Testis (tissue), 2 donors: ENCODE measurements around the gene TOM1L2.

Experiments used
- CTCF ChIP-seq, 3 experiments: fragments of 450-650 bp in 2 of 3; fragments of 200-600 bp in 1 of 3; sonication (generic) in 1 of 3; IDR thresholded peaks; one replicate each; pipeline ENCODE4 v1.5.1; 2016 to 2019; ENCODE audit warnings: antibody characterized with exemption in 3 of 3, mild to moderate bottlenecking in 2 of 3, moderate library complexity in 1 of 3
- POLR2A ChIP-seq: fragments of 450-650 bp; IDR thresholded peaks from one replicate; pipeline ENCODE4 v1.6.1; 2017; ENCODE audit warnings: antibody characterized with exemption, mild to moderate bottlenecking, moderate library complexity

GRCh38 chr17:17816831-17817551 is 155.2 kb downstream of the TOM1L2 start:
- TF ChIP-seq CTCF (IDR thresholded peaks at IDR 0.05) (no peak), POLR2A (no peak)
